GM18505 (cell line): Measurements from ENCODE around the gene ACSL1.
A peak's percentile ranks its signal among the peaks of the same experiment; 100 is the strongest.

Experiments used
- ATAC-seq: cut with Tn5 transposase; IDR thresholded peaks from one replicate; pipeline ENCODE4 v1.9.1; 2021; ENCODE audit not compliant: unreplicated experiment
- POLR2A ChIP-seq: IDR thresholded peaks from 4 replicates; pipeline ENCODE4 v1.6.1; 2011; ENCODE audit warnings: borderline replicate concordance; ENCODE audit not compliant: insufficient read depth, insufficient read length; ENCODE audit errors: extremely low read depth

ACSL1 gene

DNA sequence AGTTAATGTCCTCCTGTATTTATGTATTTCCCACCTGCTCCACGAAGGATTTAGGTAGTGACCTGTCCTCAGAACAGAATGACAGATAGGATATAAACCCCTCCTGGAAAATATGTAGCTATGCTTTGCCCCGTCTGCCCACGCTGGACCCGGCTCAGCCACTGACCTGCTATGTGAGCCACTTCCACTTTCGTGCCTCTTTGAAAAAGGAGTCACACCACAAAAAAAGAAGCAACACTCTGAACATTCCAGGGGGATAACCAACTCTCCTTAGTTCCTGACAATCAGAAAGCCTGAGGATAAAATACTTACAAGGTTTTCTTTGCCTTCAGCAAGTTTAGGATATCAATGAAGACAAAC, 11.1 kb downstream of the ACSL1 start:
- no peak for ATAC-seq

GRCh38 chr4:184812651-184813181, 13.1 kb downstream of the ACSL1 start:
- ATAC-seq = no peak
- no peak for TF ChIP-seq POLR2A

More for the DNA sequence above, 11.1 kb downstream of the ACSL1 start:
- TF ChIP-seq POLR2A = no peak

DNA sequence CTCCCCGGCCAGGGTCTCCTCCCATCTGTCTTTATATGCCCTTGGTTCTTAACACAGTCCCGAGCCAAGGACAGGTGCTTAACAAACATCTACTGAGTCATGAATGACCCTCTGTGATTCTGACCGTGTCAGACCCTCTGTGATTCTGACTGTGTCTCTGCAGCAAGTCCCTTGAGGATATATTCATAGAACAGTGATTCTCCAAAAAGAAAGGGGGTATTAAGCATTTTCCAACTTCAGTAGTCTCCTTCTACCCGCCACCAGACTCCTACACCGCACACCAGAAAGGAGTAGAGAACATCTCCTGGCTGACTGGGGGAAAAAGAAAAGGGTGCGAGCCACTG, 13.6 kb downstream of the ACSL1 start:
- ATAC-seq = no peak
- no peak for TF ChIP-seq POLR2A

- no peak for ATAC-seq
- TF ChIP-seq POLR2A = no peak
These were observed 14.1 kb downstream of the ACSL1 start for GRCh38 chr4:184811526-184812198.

DNA sequence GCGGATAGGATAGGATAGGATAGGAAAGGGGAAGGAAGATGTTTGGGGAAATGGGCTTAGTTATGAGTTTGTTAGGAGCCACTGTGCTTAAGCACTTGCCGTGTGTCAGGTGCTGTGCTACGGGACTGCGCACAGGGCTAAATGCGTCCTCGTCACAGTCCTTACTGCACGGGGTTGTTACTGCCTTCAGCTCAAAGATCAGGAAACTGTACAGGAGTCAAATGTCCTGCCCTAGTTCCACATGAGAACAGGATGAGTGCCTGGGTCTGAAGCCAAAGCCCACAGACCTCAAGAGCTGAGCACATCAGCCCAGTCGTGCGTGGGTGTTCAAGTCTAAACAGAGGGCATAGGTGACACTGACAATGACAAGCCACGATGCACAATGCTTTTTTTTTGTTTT, 15.0 kb downstream of the ACSL1 start:
- no peak for ATAC-seq
- TF ChIP-seq POLR2A = no peak

DNA sequence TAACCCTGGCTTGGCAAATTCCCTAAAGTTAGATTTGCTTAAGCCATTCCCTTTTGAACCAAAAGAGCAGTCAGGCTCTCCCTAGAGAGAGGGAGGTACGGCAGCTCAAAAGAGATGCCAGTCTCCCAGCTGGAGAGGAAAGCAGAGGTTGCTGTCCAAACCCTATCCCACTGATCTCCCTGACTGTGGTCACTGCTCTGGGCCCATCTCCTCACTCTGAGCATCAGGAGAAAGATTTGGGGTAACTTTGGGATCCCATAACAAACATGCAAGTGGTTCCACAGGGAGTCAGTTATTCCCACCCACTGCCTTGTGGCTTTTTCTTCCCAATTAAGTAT, 17.1 kb downstream of the ACSL1 start:
- no peak for TF ChIP-seq POLR2A
- no peak for ATAC-seq

GRCh38 chr4:184807797-184808712, 17.7 kb downstream of the ACSL1 start:
- ATAC-seq = no peak
- no peak for TF ChIP-seq POLR2A

DNA sequence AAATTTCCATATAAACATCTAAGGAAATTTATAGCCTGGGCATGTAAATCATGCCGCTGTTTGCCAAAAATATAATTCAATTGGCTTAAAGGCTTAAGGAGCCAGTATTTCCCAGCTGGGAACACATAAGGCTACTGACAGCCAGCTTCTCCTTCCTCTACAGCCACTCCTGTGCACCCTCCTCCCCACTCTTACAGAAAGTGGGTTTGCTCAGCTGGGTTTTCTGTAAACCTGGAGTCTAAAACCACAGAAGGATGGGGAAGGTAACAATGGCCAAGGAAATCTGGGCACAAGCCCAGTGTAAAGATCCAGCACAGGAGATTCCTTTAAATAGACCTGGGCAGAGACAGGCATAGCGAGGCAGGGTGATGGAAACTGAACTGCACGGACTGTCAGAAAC, 18.5 kb downstream of the ACSL1 start:
- TF ChIP-seq POLR2A = no peak
- no peak for ATAC-seq

- TF ChIP-seq POLR2A = no peak
- no peak for ATAC-seq
These were observed 19.1 kb downstream of the ACSL1 start for GRCh38 chr4:184806711-184807110.

GRCh38 chr4:184806229-184806550, 19.6 kb downstream of the ACSL1 start:
- TF ChIP-seq POLR2A = no peak
- ATAC-seq = no peak

DNA sequence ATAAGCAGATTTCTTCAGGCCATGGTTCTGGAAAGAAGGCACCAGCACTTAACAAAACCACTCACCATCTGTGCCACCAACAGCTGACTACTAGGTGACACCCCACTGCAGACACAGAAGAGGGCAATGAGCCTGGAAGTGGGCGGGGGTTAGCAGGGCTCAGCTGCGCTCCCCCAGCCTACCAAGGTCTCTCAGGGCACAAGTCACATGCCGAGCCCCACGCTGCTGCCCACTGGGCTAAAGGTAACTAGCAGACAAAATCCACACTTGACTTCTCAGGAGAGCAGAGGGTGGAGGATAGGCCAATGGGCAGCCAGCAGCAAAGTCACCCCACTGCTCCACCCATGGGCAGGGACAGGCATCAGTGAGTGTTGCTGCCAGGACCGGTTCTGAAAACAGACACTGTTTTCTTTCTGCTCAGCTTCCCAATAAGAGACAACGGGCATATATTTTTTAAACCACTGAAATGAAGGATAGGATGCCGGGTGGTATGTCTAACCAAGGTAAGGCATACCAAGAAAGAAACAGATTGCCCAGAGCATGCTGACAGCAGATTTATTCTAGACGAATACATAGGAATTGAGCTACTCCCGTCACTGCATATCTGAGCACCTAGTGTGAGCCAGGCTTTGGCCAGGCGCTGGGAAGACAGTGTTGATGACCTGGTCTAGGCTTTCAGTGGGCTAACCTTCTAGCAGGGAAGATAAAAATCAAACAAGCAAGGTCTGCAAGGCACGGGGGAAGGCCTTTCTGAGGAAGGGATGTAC, 20.1 kb downstream of the ACSL1 start:
- TF ChIP-seq POLR2A = no peak
- peak; percentile 64 for ATAC-seq

DNA sequence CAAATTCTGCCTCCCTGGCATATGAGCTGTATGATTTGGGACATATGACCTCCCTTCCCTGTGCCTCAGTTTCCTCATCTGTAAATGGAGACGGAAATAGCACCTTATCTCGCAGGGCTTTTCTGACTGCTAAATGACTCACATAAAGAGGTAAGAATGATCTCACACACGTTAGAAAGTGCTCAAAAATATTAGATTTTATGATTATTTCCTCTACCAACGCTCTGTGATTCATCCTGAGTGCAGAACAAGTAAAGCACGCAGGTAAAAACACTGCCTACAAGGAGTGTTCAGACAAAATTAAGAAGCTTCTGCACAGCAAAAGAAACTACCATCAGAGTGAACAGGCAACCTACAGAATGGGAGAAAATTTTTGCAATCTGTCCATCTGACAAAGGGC, 21.1 kb downstream of the ACSL1 start:
- no peak for ATAC-seq
- TF ChIP-seq POLR2A = no peak

DNA sequence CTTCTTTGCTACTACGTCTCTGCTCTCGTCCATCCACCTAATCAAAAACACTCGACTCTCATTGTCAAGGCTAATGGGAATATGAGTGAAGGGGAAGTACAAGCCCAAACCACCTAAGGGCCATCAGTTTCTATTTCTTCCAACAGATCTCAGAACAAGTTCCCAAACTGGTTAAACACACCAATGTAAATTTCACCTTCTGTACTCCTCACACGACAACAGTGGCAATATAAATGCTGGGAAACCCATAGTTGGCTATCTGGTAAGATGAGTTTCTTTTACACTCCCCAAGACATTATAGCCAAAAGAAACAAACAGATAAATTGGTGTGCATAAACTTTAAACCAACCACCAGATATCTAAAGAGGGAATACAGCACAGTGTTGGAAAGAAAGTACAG, 21.9 kb downstream of the ACSL1 start:
- no peak for TF ChIP-seq POLR2A
- no peak for ATAC-seq
